Sigmoid colon (tissue), 7 donors: ENCODE results near the gene PLA2G6. TPM values are rescaled to one million over a fixed set of nuclear protein-coding genes. Genes with fewer than 3 reads are reported as not detected.

Experiments used
- DNase-seq: peaks from one replicate; pipeline ENCODE4 v3.0.0-alpha.2; 2019
- H3K27ac ChIP-seq, 4 donors: fragments of 200-600 bp; sonication (generic); one replicate each; pipeline ENCODE4 v1.5.1; 2016 to 2019; ENCODE audit warnings: mild to moderate bottlenecking in 1 of 4
- H3K27me3 ChIP-seq, 3 donors: fragments of 200-600 bp; sonication (generic); one replicate each; pipeline ENCODE4 v1.5.1; 2019; ENCODE audit warnings: mild to moderate bottlenecking in 1 of 3
- H3K36me3 ChIP-seq, 4 donors: fragments of 200-600 bp; sonication (generic); one replicate each; pipeline ENCODE4 v1.5.1; 2016 to 2019
- H3K4me1 ChIP-seq, 4 donors: fragments of 200-600 bp; sonication (generic); one replicate each; pipeline ENCODE4 v1.5.1; 2017 to 2019
- H3K4me3 ChIP-seq, 4 donors: fragments of 200-600 bp; sonication (generic); one replicate each; pipeline ENCODE4 v1.5.1; 2017 to 2019; ENCODE audit warnings: mild to moderate bottlenecking in 2 of 4, moderate library complexity in 1 of 4
- H3K9me3 ChIP-seq, 4 donors: fragments of 200-600 bp in 3 of 4; sonication (generic) in 3 of 4; one replicate each; pipeline versions ENCODE4 v1.5.1 to v1.6.1; 2013 to 2019
- EP300 ChIP-seq, 4 donors: sonication (generic); formaldehyde crosslinking; IDR thresholded peaks; one replicate each; pipeline ENCODE4 v1.6.1; 2017; ENCODE audit warnings: antibody characterized with exemption in 4 of 4
- POLR2A ChIP-seq, 2 donors: fragments of 450-650 bp; IDR thresholded peaks; one replicate each; pipeline ENCODE4 v1.6.1; 2016; ENCODE audit warnings: antibody characterized with exemption in 2 of 2, mild to moderate bottlenecking in 2 of 2, moderate library complexity in 2 of 2
- POLR2AphosphoS5 ChIP-seq, 4 donors: sonication (generic); formaldehyde crosslinking; IDR thresholded peaks; one replicate each; pipeline ENCODE4 v1.6.1; 2017; ENCODE audit warnings: antibody characterized with exemption in 4 of 4
- WGBS, 2 donors: extraction: QIAGEN DNeasy Blood & Tissue Kit; methylation state at CpG; one replicate each; pipeline ENCODE4 v1.1.7; 2013; 5-methylcytosine and 5-hydroxymethylcytosine counted together
- intact Hi-C: fragments of 100-400 bp; cut with DNase I; formaldehyde crosslinking; loops from one replicate; pipeline ENCODE4 v1.15.1; 2023
- polyA plus RNA-seq, 3 donors: library from polyadenylated mRNA; stranded (reverse); fragments of 200-250 nt; gene quantifications; one replicate each; pipeline ENCODE4 v1.2.3, GENCODE V29; 2013
- total RNA-seq, 4 donors: library from RNA; depleted of rRNA; stranded (reverse); fragments of >200 nt; gene quantifications; one replicate each; pipeline ENCODE4 v1.1.0, GENCODE V29; 2016
- TF ChIP-seq, protein P1 (sequence below), 4 experiments: fragments of 450-650 bp in 3 of 4; fragments of 200-600 bp in 1 of 4; IDR thresholded peaks; one replicate each; pipeline ENCODE4 v1.5.1; 2016 to 2019; ENCODE audit warnings: antibody characterized with exemption in 4 of 4, mild to moderate bottlenecking in 3 of 4, moderate library complexity in 2 of 4
- donor health status: healthy with polysubstance abuse.
- donor health status: Bipolar disorder and iron deficiency.
- donor health status: healthy.

Gene PLA2G6
- total and polyA plus RNA-seq, 7 donors = 6.6 to 36.2 (median 19.4) TPM

DNA sequence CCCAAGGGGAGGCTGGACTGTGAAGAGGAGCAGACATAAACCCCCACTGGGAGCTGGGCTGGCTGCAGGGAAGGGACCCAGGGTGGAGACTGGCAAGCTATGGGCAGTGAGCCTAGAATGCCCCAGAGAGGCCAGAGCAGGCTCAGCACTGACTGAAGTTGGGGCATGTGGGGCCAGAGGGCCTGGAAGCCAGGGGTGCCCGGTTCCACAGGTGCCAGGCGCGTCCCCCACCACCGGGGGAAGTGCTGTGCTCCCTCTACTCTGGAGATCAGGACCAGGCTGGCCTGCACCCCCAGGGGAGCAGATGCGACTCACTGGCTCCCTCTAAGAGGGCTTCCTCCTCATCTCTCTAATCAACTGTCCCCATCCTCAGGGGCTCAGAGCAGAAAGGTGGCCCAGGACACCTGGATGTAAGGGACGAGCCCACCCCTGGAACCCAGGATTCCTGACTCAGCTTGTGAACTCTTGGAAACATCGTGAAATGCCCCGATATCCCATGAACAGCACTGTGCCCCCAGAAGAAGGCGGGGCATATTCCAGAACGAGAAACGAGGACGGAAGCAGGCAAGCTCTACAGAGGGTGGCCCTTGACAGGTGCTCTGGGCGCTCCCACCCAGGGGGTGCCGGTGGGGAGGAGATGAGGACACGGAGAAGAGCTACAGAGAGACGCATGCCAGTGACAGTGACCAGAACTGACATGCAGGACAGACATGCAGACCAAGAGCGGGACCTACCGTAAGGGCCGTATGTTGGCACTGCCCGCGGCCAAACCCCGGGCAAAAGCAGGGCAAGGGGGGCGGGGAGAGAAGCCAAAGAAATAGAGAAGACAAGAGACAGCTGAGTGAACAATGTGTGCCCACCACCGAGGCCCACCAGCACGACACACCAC, 40.5 kb upstream of the PLA2G6 start:
- Histone ChIP-seq H3K27me3 (no peaks in the 10 kb centered on the region), H3K36me3 (peaks cover 10 to 61% (median 23%) of the 10 kb centered on the region in 4 donors), H3K4me3 (no peak overlapping the region), H3K4me1 (peaks cover 0 to 32% (median 27%) of the 10 kb centered on the region in 4 donors), H3K27ac (peak overlapping the region in 3 of 4 donors; percentile 12 to 91 (median 88)), H3K9me3 (no peaks in the 10 kb centered on the region)
- no peak for TF ChIP-seq POLR2A (IDR thresholded peaks at IDR 0.05)
- no peak for TF ChIP-seq POLR2AphosphoS5 (IDR thresholded peaks at IDR 0.05)
- TF ChIP-seq, protein P1, sequence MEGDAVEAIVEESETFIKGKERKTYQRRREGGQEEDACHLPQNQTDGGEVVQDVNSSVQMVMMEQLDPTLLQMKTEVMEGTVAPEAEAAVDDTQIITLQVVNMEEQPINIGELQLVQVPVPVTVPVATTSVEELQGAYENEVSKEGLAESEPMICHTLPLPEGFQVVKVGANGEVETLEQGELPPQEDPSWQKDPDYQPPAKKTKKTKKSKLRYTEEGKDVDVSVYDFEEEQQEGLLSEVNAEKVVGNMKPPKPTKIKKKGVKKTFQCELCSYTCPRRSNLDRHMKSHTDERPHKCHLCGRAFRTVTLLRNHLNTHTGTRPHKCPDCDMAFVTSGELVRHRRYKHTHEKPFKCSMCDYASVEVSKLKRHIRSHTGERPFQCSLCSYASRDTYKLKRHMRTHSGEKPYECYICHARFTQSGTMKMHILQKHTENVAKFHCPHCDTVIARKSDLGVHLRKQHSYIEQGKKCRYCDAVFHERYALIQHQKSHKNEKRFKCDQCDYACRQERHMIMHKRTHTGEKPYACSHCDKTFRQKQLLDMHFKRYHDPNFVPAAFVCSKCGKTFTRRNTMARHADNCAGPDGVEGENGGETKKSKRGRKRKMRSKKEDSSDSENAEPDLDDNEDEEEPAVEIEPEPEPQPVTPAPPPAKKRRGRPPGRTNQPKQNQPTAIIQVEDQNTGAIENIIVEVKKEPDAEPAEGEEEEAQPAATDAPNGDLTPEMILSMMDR (IDR thresholded peaks at IDR 0.05) = no peak
- TF ChIP-seq EP300 (IDR thresholded peaks at IDR 0.05) = no peak
- 82 to 85% methylated on average over 25 of the region's 25 CpGs for WGBS, 2 donors
- intact Hi-C loops = no loop called here
- no peak for DNase-seq

- WGBS, 2 donors = 93 to 94% methylated on average over 22 of the region's 22 CpGs
These were observed 39.8 kb upstream of the PLA2G6 start for GRCh38 chr22:38221407-38221806.

DNA sequence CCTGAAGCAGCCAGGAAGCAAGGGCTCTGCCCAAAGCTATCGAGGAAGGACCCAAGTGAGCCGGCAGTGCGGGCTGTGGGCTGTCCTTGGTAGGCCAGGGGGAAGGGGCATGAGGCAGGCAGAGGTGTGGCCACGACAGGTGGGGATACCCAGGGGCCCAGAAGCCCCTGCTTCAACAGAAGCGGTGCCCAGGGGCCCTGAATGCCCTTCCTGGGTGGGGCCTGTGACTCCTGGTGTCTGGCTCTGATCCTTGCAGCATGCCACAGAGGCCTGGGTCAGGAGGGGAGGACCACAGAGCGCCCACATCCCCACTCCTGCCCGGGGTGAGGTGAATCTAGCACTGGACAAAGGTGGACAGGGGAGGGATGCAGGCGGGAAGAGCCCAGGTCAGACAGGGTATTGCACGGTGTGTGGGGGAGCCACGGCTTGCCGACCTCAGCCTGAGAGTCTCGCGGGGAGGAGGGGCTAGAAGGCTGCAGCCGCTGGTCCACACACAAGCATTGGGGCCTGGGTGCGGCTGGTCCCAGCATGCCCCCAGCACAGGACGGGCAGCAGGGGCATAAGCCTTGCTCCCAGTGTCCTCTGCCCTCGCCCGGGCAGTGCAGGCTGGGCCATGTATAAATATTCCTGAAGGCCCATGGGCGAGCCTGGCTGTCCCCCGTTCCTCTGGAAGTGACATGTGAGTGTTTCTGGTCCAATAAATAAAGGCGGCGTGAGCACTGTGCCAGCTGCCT, 39.2 kb upstream of the PLA2G6 start:
- TF ChIP-seq POLR2A (IDR thresholded peaks at IDR 0.05) (no peak), POLR2AphosphoS5 (IDR thresholded peaks at IDR 0.05) (no peak), EP300 (IDR thresholded peaks at IDR 0.05) (no peak)
- TF ChIP-seq, protein P1 (IDR thresholded peaks at IDR 0.05) = no peak
- Histone ChIP-seq H3K4me3 (no peak overlapping the region), H3K27me3 (no peaks in the 10 kb centered on the region), H3K9me3 (no peaks in the 10 kb centered on the region), H3K27ac (peak overlapping the region; percentile 86 to 91 (median 90)), H3K4me1 (peaks cover 0 to 32% (median 27%) of the 10 kb centered on the region in 4 donors), H3K36me3 (peaks cover 0 to 48% (median 21%) of the 10 kb centered on the region in 4 donors)
- no peak for DNase-seq
- intact Hi-C loops = no loop called here
- WGBS, 2 donors = 91 to 93% methylated on average over 22 of the region's 22 CpGs

More at GRCh38 chr22:38221407-38221806, 39.8 kb upstream of the PLA2G6 start:
- Histone ChIP-seq H3K4me3 (no peak overlapping the region), H3K27me3 (no peaks in the 10 kb centered on the region), H3K27ac (peak overlapping the region in 2 of 4 donors; percentile 88 to 91), H3K4me1 (peaks cover 0 to 32% (median 27%) of the 10 kb centered on the region in 4 donors), H3K9me3 (no peaks in the 10 kb centered on the region), H3K36me3 (peaks cover 4 to 54% (median 20%) of the 10 kb centered on the region in 4 donors)
- no peak for TF ChIP-seq POLR2A (IDR thresholded peaks at IDR 0.05)
- TF ChIP-seq, protein P1 (IDR thresholded peaks at IDR 0.05) = no peak
- no peak for TF ChIP-seq POLR2AphosphoS5 (IDR thresholded peaks at IDR 0.05)
- TF ChIP-seq EP300 (IDR thresholded peaks at IDR 0.05) = no peak
- intact Hi-C loops = no loop called here
- DNase-seq = no peak

DNA sequence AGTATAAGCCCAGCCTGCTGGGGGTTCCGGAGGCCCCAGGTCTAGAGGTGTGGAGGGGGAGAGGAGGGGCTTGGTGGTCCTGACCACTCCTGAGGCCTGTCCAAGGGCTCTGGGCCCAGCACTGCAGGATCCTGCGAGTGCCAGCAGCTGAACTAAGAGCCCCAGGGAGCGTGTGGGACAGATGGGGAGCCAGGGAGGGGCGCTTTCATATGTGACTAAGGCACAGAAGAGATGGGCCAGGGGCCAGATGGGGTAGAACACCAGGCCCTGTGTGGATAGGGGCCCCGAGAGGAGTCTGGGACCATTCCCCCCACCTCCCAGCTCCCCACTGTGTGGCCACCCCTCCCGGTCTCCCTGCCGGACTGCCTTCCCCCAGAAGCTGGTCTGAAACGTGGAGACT, 38.5 kb upstream of the PLA2G6 start:
- 88 to 90% methylated on average over 8 of the region's 8 CpGs for WGBS, 2 donors
- intact Hi-C loops = no loop called here

More for the DNA sequence above, 38.5 kb upstream of the PLA2G6 start:
- Histone ChIP-seq H3K36me3 (peaks cover 0 to 41% (median 18%) of the 10 kb centered on the region in 4 donors), H3K27me3 (no peaks in the 10 kb centered on the region), H3K27ac (peak overlapping the region; percentile 86 to 91 (median 90)), H3K9me3 (no peaks in the 10 kb centered on the region), H3K4me1 (peaks cover 0 to 34% (median 29%) of the 10 kb centered on the region in 4 donors), H3K4me3 (no peak overlapping the region)
- TF ChIP-seq EP300 (IDR thresholded peaks at IDR 0.05) (no peak), POLR2A (IDR thresholded peaks at IDR 0.05) (no peak), POLR2AphosphoS5 (IDR thresholded peaks at IDR 0.05) (no peak)
- TF ChIP-seq, protein P1 (IDR thresholded peaks at IDR 0.05) = no peak
- DNase-seq = no peak
